Keratinocyte (primary cell): ENCODE data around the gene YAP1. TPM values are rescaled to one million over a fixed set of nuclear protein-coding genes. Genes with fewer than 3 reads are reported as not detected.

Experiments used
- DNase-seq: peaks from one replicate; pipeline ENCODE4 v3.0.0-alpha.2; 2011; ENCODE audit warnings: low read depth, missing footprints, low spot score
- FAIRE-seq: peaks from 2 replicates; lab custom pipeline; 2011; peaks lifted over from hg19 to GRCh38; lab: Jason Lieb, UNC
- H2AFZ ChIP-seq: 2 replicates; pipeline ENCODE4 v1.6.0; 2012; ENCODE audit warnings: low read length, control low read depth, inconsistent platforms; ENCODE audit not compliant: control insufficient read depth
- H3K27ac ChIP-seq: 2 replicates; pipeline ENCODE4 v1.5.1; 2011; ENCODE audit warnings: low read length; ENCODE audit not compliant: control insufficient read depth, insufficient read depth
- H3K27me3 ChIP-seq: 3 replicates; pipeline ENCODE4 v1.6.0; 2011; ENCODE audit warnings: low read length; ENCODE audit not compliant: control insufficient read depth, insufficient read depth; ENCODE audit errors: extremely low read depth
- H3K36me3 ChIP-seq, 2 experiments: 2 replicates in 1 of 2; 3 replicates in 1 of 2; pipeline ENCODE4 v1.5.1; 2011; ENCODE audit warnings: low read length in 2 of 2, mild to moderate bottlenecking in 1 of 2; ENCODE audit not compliant: control insufficient read depth in 2 of 2, insufficient read depth in 2 of 2; ENCODE audit errors: extremely low read depth in 1 of 2
- H3K4me1 ChIP-seq: 3 replicates; pipeline ENCODE4 v1.5.1; 2011; ENCODE audit warnings: low read length; ENCODE audit not compliant: control insufficient read depth, insufficient read depth; ENCODE audit errors: extremely low read depth
- H3K4me2 ChIP-seq: 3 replicates; pipeline ENCODE4 v1.6.0; 2011; ENCODE audit warnings: low read depth, low read length; ENCODE audit not compliant: control insufficient read depth, insufficient read depth; ENCODE audit errors: extremely low read depth
- H3K4me3 ChIP-seq, 3 experiments: fragments of 200-600 bp in 1 of 3; sonication (generic) in 1 of 3; 2 replicates in 2 of 3; 3 replicates in 1 of 3; pipeline ENCODE4 v1.5.1; 2011 to 2016; ENCODE audit warnings: low read length in 3 of 3, mild to moderate bottlenecking in 3 of 3, control low read depth in 2 of 3, inconsistent platforms in 1 of 3, low read depth in 1 of 3, mixed read lengths in 1 of 3, mixed run types in 1 of 3, moderate library complexity in 1 of 3; ENCODE audit not compliant: control insufficient read depth in 2 of 3, insufficient read depth in 2 of 3; ENCODE audit errors: extremely low read depth in 1 of 3
- H3K79me2 ChIP-seq: 2 replicates; pipeline ENCODE4 v1.6.0; 2012; ENCODE audit warnings: low read length; ENCODE audit not compliant: control insufficient read depth, insufficient read depth
- H3K9ac ChIP-seq: 3 replicates; pipeline ENCODE4 v1.6.0; 2011; ENCODE audit warnings: low read length; ENCODE audit not compliant: control insufficient read depth, insufficient read depth; ENCODE audit errors: extremely low read depth
- H3K9me1 ChIP-seq: 3 replicates; pipeline ENCODE4 v1.6.0; 2011; ENCODE audit warnings: low read length; ENCODE audit not compliant: control insufficient read depth, insufficient read depth; ENCODE audit errors: extremely low read depth
- H3K9me3 ChIP-seq: 2 replicates; pipeline ENCODE4 v1.5.1; 2012; ENCODE audit warnings: low read depth, low read length; ENCODE audit not compliant: control insufficient read depth
- H4K20me1 ChIP-seq: 3 replicates; pipeline ENCODE4 v1.6.0; 2011; ENCODE audit warnings: low read length; ENCODE audit not compliant: control insufficient read depth, insufficient read depth; ENCODE audit errors: extremely low read depth
- CTCF ChIP-seq, 3 experiments: IDR thresholded peaks in 1 of 3; conservative IDR thresholded peaks in 1 of 3; optimal IDR thresholded peaks in 1 of 3; 2 replicates in 2 of 3; 3 replicates in 1 of 3; pipeline versions ENCODE3 to v1.5.1; 2011; ENCODE audit warnings: low read length in 3 of 3, mild to moderate bottlenecking in 3 of 3, moderate library complexity in 2 of 3, control low read depth in 1 of 3, inconsistent platforms in 1 of 3; ENCODE audit not compliant: insufficient read depth in 2 of 3; ENCODE audit errors: extremely low read depth in 1 of 3
- EZH2 ChIP-seq: IDR thresholded peaks from one replicate; pipeline ENCODE4 v1.6.1; 2012; ENCODE audit warnings: inconsistent platforms, mild to moderate bottlenecking, low read length, moderate library complexity
- dilution Hi-C: fragments of 300-500 bp; cut with MboI; formaldehyde crosslinking; loops from one replicate; pipeline ENCODE4 v1.7.0; 2020; ENCODE audit warnings: low sequenced_read_pairs; ENCODE audit not compliant: extremely low pct_ligation_motif_present
- polyA plus RNA-seq, 5 experiments: library from polyadenylated mRNA; depleted of rRNA in 3 of 5; stranded (reverse) in 3 of 5; stranded (forward) in 1 of 5; unstranded in 1 of 5; fragments of >200 nt; gene quantifications; 1 replicate in 1 of 5; 2 replicates in 3 of 5; 3 replicates in 1 of 5; pipeline versions ENCODE4 v1.2.1 to v1.2.3, GENCODE V29; 2011 to 2012; ENCODE audit warnings: missing spikeins in 2 of 5, low read depth in 1 of 5, low replicate concordance in 1 of 5

YAP1 gene
- polyA plus RNA-seq, 1 donor (not counting 4 experiments of a cell fraction or from before 2014, with no cell fraction given) = 105 TPM

GRCh38 chr11:102230186-102230585 is 119.9 kb downstream of the YAP1 start:
- Histone ChIP-seq H3K79me2 (peaks cover 2% of the 10 kb centered on the region), H3K9ac (no peak overlapping the region), H3K36me3 (peaks cover 11 to 21% of the 10 kb centered on the region in 2 experiments), H3K4me2 (no peak overlapping the region), H4K20me1 (no peaks in the 10 kb centered on the region), H2AFZ (no peak overlapping the region), H3K9me3 (no peaks in the 10 kb centered on the region), H3K9me1 (no peaks in the 10 kb centered on the region), H3K4me1 (peaks cover 55% of the 10 kb centered on the region), H3K27ac (no peak overlapping the region), H3K27me3 (no peaks in the 10 kb centered on the region), H3K4me3 (no peak overlapping the region)
- dilution Hi-C loops = no loop called here
- FAIRE-seq (no peak), DNase-seq (no peak)
- no peak for TF ChIP-seq CTCF (optimal IDR thresholded peaks at IDR 0.05 in 1 of 3, IDR thresholded peaks at IDR 0.05 in 1 of 3, conservative IDR thresholded peaks at IDR 0.05 in 1 of 3; ENCODE audit: extremely low read depth in 1 of 3, insufficient read depth in 2 of 3, low read length in 3 of 3)
- no peak for TF ChIP-seq EZH2

- TF ChIP-seq EZH2 = no peak
- no peak for TF ChIP-seq CTCF (optimal IDR thresholded peaks at IDR 0.05 in 1 of 3, IDR thresholded peaks at IDR 0.05 in 1 of 3, conservative IDR thresholded peaks at IDR 0.05 in 1 of 3; ENCODE audit: extremely low read depth in 1 of 3, insufficient read depth in 2 of 3, low read length in 3 of 3)
- Histone ChIP-seq H3K36me3 (peaks cover 11 to 19% of the 10 kb centered on the region in 2 experiments), H3K9me3 (no peaks in the 10 kb centered on the region), H3K9me1 (no peaks in the 10 kb centered on the region), H3K27ac (no peak overlapping the region), H3K9ac (no peak overlapping the region), H2AFZ (no peak overlapping the region), H3K4me1 (peaks cover 48% of the 10 kb centered on the region), H4K20me1 (no peaks in the 10 kb centered on the region), H3K27me3 (no peaks in the 10 kb centered on the region), H3K4me3 (no peak overlapping the region), H3K4me2 (no peak overlapping the region), H3K79me2 (peaks cover 2% of the 10 kb centered on the region)
- FAIRE-seq (no peak), DNase-seq (no peak)
- dilution Hi-C loops = no loop called here
Observed at GRCh38 chr11:102230911-102231310, 120.7 kb downstream of the YAP1 start.
